ENCODE results near the gene CHCHD3.

- TF ChIP-seq CTCF (IDR thresholded peaks at IDR 0.05) (no peak), POLR2A (IDR thresholded peaks at IDR 0.05) (no peak)
These were observed 234.5 kb downstream of the CHCHD3 start for GRCh38 chr7:132847376-132847775.

Data from right lobe of liver (tissue), 4 donors.